DOHH2 (cell line): Measurements from ENCODE around the gene TRAPPC1.

ENCODE experiments used
- H3F3A ChIP-seq: fragments of 200-600 bp; sonication (generic), shearing (Covaris generic); 2 replicates; pipeline ENCODE4 v1.6.0; 2016; ENCODE audit warnings: antibody characterized with exemption, mild to moderate bottlenecking; ENCODE audit not compliant: control insufficient read depth, insufficient read depth
- H3K27ac ChIP-seq: fragments of 200-600 bp; sonication (generic); 2 replicates; pipeline ENCODE4 v1.5.1; 2014; ENCODE audit warnings: low read depth, mild to moderate bottlenecking, low read length, moderate library complexity
- H3K27me3 ChIP-seq: fragments of 200-600 bp; sonication (generic); 2 replicates; pipeline ENCODE4 v1.6.1; 2014; ENCODE audit warnings: mild to moderate bottlenecking, low read length, mixed read lengths; ENCODE audit not compliant: control insufficient read depth
- H3K36me3 ChIP-seq: fragments of 200-600 bp; sonication (generic); 2 replicates; pipeline ENCODE4 v1.6.1; 2014; ENCODE audit warnings: mild to moderate bottlenecking, low read length, moderate library complexity, mixed read lengths; ENCODE audit not compliant: control insufficient read depth
- H3K4me1 ChIP-seq: fragments of 200-600 bp; sonication (generic); 2 replicates; pipeline ENCODE4 v1.6.1; 2014; ENCODE audit warnings: mild to moderate bottlenecking, low read length, mixed read lengths; ENCODE audit not compliant: control insufficient read depth
- H3K4me2 ChIP-seq: fragments of 200-600 bp; sonication (generic); 2 replicates; pipeline ENCODE4 v1.6.0; 2014; ENCODE audit warnings: mild to moderate bottlenecking, low read length, moderate library complexity
- H3K4me3 ChIP-seq: fragments of 200-600 bp; sonication (generic); 2 replicates; pipeline ENCODE4 v1.5.1; 2014; ENCODE audit warnings: mild to moderate bottlenecking, low read length, mixed read lengths
- H3K79me2 ChIP-seq: fragments of 200-600 bp; sonication (generic); 2 replicates; pipeline ENCODE4 v1.6.1; 2014; ENCODE audit warnings: mild to moderate bottlenecking, low read length, mixed read lengths; ENCODE audit not compliant: control insufficient read depth
- H3K9me2 ChIP-seq: fragments of 200-600 bp; sonication (generic); replicated peaks from 2 replicates; pipeline ENCODE4 v1.6.1; 2014; ENCODE audit warnings: mild to moderate bottlenecking, low read length, mixed read lengths; ENCODE audit not compliant: control insufficient read depth
- H3K9me3 ChIP-seq: fragments of 200-600 bp; sonication (generic); 2 replicates; pipeline ENCODE4 v1.6.1; 2014; ENCODE audit warnings: antibody characterized with exemption, low read length, mixed read lengths; ENCODE audit not compliant: control insufficient read depth, insufficient read depth
- H4K20me1 ChIP-seq: fragments of 200-600 bp; sonication (generic); 2 replicates; pipeline ENCODE4 v1.6.0; 2014; ENCODE audit warnings: low read depth, mild to moderate bottlenecking, antibody characterized with exemption, low read length, moderate library complexity; ENCODE audit not compliant: control insufficient read depth, insufficient read depth
- EZH2phosphoT487 ChIP-seq: fragments of 200-600 bp; sonication (generic); IDR thresholded peaks from 2 replicates; pipeline ENCODE4 v1.6.1; 2017; ENCODE audit warnings: borderline replicate concordance, mild to moderate bottlenecking, antibody characterized with exemption, low read length, moderate library complexity, mixed read lengths
- TF ChIP-seq, protein P1 (sequence below): fragments of 200-600 bp; sonication (generic); IDR thresholded peaks from one replicate; pipeline ENCODE4 v1.5.1; 2014; ENCODE audit warnings: antibody characterized with exemption, mild to moderate bottlenecking, low read depth, low read length; ENCODE audit not compliant: poor library complexity, severe bottlenecking

Gene TRAPPC1

DNA sequence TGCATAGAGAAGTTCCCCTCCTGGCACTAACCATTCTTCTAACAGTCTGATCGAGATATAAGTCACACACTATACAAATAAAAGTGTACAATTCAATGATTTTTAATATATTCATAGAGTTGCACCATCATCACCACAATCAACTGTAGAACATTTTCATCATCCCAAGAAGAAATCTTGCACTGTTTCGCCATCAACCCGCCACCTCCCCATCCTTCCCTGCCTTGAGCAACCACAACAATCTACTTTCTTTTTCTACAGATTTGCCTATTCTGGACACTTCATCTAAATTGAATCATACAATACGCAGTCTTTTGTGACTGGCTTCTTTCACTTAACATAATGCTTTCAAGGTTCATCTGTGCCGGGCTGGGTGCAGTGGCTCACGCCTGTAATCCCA lies 37.7 kb upstream of the TRAPPC1 start:
- TF ChIP-seq, protein P1, sequence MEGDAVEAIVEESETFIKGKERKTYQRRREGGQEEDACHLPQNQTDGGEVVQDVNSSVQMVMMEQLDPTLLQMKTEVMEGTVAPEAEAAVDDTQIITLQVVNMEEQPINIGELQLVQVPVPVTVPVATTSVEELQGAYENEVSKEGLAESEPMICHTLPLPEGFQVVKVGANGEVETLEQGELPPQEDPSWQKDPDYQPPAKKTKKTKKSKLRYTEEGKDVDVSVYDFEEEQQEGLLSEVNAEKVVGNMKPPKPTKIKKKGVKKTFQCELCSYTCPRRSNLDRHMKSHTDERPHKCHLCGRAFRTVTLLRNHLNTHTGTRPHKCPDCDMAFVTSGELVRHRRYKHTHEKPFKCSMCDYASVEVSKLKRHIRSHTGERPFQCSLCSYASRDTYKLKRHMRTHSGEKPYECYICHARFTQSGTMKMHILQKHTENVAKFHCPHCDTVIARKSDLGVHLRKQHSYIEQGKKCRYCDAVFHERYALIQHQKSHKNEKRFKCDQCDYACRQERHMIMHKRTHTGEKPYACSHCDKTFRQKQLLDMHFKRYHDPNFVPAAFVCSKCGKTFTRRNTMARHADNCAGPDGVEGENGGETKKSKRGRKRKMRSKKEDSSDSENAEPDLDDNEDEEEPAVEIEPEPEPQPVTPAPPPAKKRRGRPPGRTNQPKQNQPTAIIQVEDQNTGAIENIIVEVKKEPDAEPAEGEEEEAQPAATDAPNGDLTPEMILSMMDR, result no peak
- Histone ChIP-seq H3K79me2 (no peaks in the 10 kb centered on the region), H3K4me1 (no peaks in the 10 kb centered on the region), H4K20me1 (no peaks in the 10 kb centered on the region), H3K4me2 (no peak overlapping the region), H3K9me3 (peaks cover 6% of the 10 kb centered on the region; the same call in 1 of the 2 replicates), H3K27ac (no peak overlapping the region), H3K36me3 (no peaks in the 10 kb centered on the region), H3K4me3 (no peak overlapping the region), H3K27me3 (peaks cover 11% of the 10 kb centered on the region), H3K9me2 (no peaks in the 10 kb centered on the region), H3F3A (0 out of 2 replicates have a peak, but pooled peaks cover 4% of the 10 kb centered on the region)

DNA sequence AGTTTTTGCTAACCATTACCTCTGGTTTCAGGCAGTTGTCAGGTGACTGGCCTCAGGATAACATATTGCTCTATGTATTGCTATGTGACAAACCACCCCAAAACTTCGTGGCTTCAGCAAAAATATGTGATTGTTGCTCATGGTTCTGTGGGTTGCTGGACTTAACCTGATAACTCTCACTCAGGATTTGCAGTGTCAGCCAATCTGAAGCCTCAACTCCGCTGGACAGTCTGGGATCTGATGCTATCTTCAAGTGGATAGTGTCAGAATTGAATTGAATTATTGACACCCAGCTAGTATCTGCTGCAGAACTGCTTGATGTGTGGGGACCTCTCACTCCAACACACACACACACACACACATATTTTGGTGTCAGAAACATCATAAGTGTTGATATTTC lies 36.0 kb upstream of the TRAPPC1 start:
- 0 out of 2 replicates have a peak, but pooled peaks cover 4% of the 10 kb centered on the region for H3F3A ChIP-seq
- no peaks in the 10 kb centered on the region for H3K36me3 ChIP-seq
- H3K79me2 ChIP-seq, result no peaks in the 10 kb centered on the region
- H3K4me3 ChIP-seq, result no peak overlapping the region
- TF ChIP-seq, protein P1, result no peak
- no peak for TF ChIP-seq EZH2phosphoT487
- H3K27me3 ChIP-seq, result peaks cover 11% of the 10 kb centered on the region
- no peaks in the 10 kb centered on the region for H3K9me3 ChIP-seq
- H3K4me1 ChIP-seq, result no peaks in the 10 kb centered on the region
- H4K20me1 ChIP-seq, result no peaks in the 10 kb centered on the region
- H3K4me2 ChIP-seq, result no peak overlapping the region
- no peak overlapping the region for H3K27ac ChIP-seq
- no peaks in the 10 kb centered on the region for H3K9me2 ChIP-seq

DNA sequence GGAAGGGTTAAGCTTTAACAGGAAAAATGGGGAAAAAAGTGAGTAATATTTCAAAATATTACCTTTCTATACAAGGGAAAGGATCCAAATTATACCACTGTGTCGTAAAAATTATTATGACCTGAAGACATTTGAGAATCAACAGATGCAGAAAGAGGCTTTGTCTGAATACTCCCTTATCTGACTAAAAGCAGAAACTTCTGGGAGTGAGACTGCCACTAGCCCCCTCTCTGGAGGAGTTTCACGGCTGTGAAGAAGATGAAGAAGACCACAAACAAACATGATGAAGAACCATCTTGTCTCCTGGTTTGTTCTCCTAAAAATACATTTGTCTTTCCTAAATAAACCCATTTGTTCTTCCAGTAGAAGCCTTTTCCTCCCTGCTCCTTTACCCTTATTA lies 29.7 kb upstream of the TRAPPC1 start:
- H3K4me3 ChIP-seq, result no peak overlapping the region
- no peaks in the 10 kb centered on the region for H4K20me1 ChIP-seq
- H3K79me2 ChIP-seq, result no peaks in the 10 kb centered on the region
- no peaks in the 10 kb centered on the region for H3K4me1 ChIP-seq
- H3K4me2 ChIP-seq, result no peak overlapping the region
- TF ChIP-seq, protein P1, result no peak
- no peak for TF ChIP-seq EZH2phosphoT487
- H3F3A ChIP-seq, result 0 out of 2 replicates have a peak, but pooled peaks cover 4% of the 10 kb centered on the region
- H3K27me3 ChIP-seq, result peaks cover 17% of the 10 kb centered on the region
- no peaks in the 10 kb centered on the region for H3K9me3 ChIP-seq
- no peaks in the 10 kb centered on the region for H3K36me3 ChIP-seq
- H3K9me2 ChIP-seq, result no peaks in the 10 kb centered on the region
- no peak overlapping the region for H3K27ac ChIP-seq
